Chondrocyte (in vitro differentiated cells): ENCODE data around the gene RNF19B. TPM values are rescaled to one million over a fixed set of nuclear protein-coding genes. Genes with fewer than 3 reads are reported as not detected.

Experiments
- DNase-seq: peaks from one replicate; pipeline ENCODE4 v3.0.0; 2021; ENCODE audit warnings: mixed read lengths, low spot score
- H3K27ac Mint-ChIP-seq: one replicate; pipeline ENCODE4 v1.8.0; 2021; ENCODE audit warnings: mild to moderate bottlenecking, moderate library complexity, mixed read lengths; ENCODE audit not compliant: unreplicated experiment
- H3K27me3 Mint-ChIP-seq: 2 replicates; pipeline ENCODE4 v1.8.0; 2021; ENCODE audit warnings: low read depth, mixed read lengths
- H3K36me3 Mint-ChIP-seq: 2 replicates; pipeline ENCODE4 v1.8.0; 2021; ENCODE audit warnings: low read depth, mixed read lengths
- H3K4me1 Mint-ChIP-seq: 2 replicates; pipeline ENCODE4 v1.8.0; 2021; ENCODE audit warnings: low read depth, mild to moderate bottlenecking, mixed read lengths
- H3K4me3 Mint-ChIP-seq: one replicate; pipeline ENCODE4 v1.8.0; 2021; ENCODE audit warnings: mild to moderate bottlenecking, moderate library complexity, mixed read lengths; ENCODE audit not compliant: unreplicated experiment
- H3K9me3 Mint-ChIP-seq: 2 replicates; pipeline ENCODE4 v1.8.0; 2021; ENCODE audit warnings: low read depth, mixed read lengths
- CTCF ChIP-seq: fragments of 200-600 bp; sonication (generic); IDR thresholded peaks from 2 replicates; pipeline ENCODE4 v1.5.0; 2021; ENCODE audit warnings: antibody characterized with exemption, mild to moderate bottlenecking, moderate library complexity
- total RNA-seq: library from RNA; stranded (reverse); gene quantifications from 3 replicates; pipeline ENCODE4 v1.2.1, GENCODE V29; 2021

RNF19B gene
- total RNA-seq, 1 donor from 2014 or later, result 17.4 TPM

DNA sequence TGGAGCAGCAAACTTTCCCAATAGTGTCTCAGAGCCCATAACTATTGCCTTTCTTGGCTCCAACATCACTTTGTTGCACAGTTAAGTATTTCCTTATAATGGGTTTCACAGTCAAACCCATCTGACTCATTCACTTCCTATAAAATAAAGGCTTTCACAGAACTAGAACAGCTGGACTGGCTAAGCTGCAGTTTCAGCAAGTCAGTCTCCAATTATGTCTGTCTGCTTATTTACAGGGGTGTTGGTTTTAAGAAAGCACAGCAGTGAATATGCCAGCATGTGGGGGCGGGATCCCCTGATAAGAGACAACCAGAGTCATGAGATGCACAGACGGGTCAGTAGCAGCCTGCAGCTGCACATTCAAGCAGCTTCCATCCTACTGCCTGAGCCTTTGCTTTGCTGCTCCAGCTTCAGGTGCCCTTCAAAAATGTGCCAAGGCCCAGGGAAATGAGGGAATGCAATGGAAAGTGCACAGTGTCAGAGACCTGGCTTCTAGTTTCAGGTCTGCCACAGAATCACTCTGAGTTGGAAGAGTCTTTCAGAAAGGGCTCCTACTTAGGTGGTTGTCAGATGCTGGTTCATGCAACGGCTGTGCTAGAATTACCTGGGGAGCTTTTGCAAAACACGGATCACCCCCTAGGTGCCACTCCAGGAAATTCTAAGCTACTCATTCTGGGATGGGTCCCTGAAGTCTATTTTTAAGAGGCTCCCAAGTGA lies 24.8 kb downstream of the RNF19B start:
- Mint-ChIP-seq H3K9me3 (no peaks in the 10 kb centered on the region), H3K36me3 (peaks cover 31% of the 10 kb centered on the region), H3K4me3 (no peak overlapping the region), H3K27me3 (no peaks in the 10 kb centered on the region), H3K4me1 (peaks cover 13% of the 10 kb centered on the region), H3K27ac (peak overlapping the region; percentile 62)
- DNase-seq, result no peak
- no peak for TF ChIP-seq CTCF

DNA sequence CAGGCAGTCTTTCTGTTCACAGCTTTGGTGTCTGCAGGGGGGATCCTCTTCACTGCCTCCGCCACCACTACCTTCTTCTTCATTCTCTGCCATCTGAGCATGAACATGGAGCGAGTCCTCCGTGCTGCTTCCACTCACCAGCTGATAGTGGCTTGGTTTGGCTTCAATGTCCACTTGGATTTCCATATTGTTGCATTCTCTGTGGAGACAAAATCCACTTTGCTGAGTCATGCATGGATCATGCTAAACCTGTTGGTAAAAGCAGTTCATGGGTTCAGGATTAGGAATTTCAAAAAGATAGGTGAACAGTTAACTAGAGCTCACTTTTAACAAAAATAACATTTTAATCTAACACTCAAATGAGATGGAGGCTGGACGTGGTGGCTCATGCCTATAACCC lies 27.5 kb downstream of the RNF19B start:
- no peak overlapping the region for H3K4me3 Mint-ChIP-seq
- no peaks in the 10 kb centered on the region for H3K27me3 Mint-ChIP-seq

GRCh38 chr1:32934535-32934934 lies 30.1 kb downstream of the RNF19B start:
- no peak for TF ChIP-seq CTCF
- DNase-seq, result no peak
- Mint-ChIP-seq H3K27me3 (no peaks in the 10 kb centered on the region), H3K4me1 (peaks cover 12% of the 10 kb centered on the region), H3K27ac (no peak overlapping the region), H3K9me3 (no peaks in the 10 kb centered on the region), H3K36me3 (peaks cover 15% of the 10 kb centered on the region), H3K4me3 (no peak overlapping the region)

More for the DNA sequence above, 27.5 kb downstream of the RNF19B start:
- H3K36me3 Mint-ChIP-seq, result peaks cover 15% of the 10 kb centered on the region
- no peak for DNase-seq
- no peak overlapping the region for H3K27ac Mint-ChIP-seq
- no peak for TF ChIP-seq CTCF
- H3K9me3 Mint-ChIP-seq, result no peaks in the 10 kb centered on the region
- peaks cover 22% of the 10 kb centered on the region for H3K4me1 Mint-ChIP-seq

- Mint-ChIP-seq H3K27me3 (no peaks in the 10 kb centered on the region), H3K9me3 (no peaks in the 10 kb centered on the region), H3K4me1 (peaks cover 9% of the 10 kb centered on the region), H3K4me3 (no peak overlapping the region), H3K36me3 (peaks cover 15% of the 10 kb centered on the region), H3K27ac (peak overlapping the region; percentile 37)
- peak; percentile 60 for TF ChIP-seq CTCF
- DNase-seq, result no peak
Measured at GRCh38 chr1:32933742-32934322, 30.8 kb downstream of the RNF19B start.

DNA sequence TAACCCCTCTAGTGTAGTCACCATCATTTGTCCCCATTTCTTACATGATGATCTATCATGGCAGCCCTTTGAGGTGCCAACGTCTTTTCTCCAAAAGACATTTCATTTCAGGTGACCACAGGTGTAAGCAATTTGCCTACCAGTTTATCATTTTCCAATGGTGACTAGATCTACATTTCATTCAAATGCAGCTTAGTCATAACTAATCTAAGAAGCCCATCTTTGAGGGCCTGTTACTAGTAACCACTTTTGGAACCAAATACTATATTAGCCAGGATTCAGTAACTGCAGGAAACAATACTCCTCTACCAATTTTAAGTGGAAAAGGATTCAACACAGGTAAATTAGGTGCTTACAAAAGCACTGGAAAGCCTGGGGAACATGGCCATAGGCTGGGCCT lies 32.8 kb downstream of the RNF19B start:
- Mint-ChIP-seq H3K36me3 (peaks cover 1% of the 10 kb centered on the region), H3K27me3 (no peaks in the 10 kb centered on the region), H3K27ac (no peak overlapping the region), H3K4me3 (no peak overlapping the region), H3K9me3 (no peaks in the 10 kb centered on the region), H3K4me1 (peaks cover 9% of the 10 kb centered on the region)
- DNase-seq, result no peak
- TF ChIP-seq CTCF, result no peak
